Activated CD4-positive, alpha-beta T cell treated with anti-CD3 and anti-CD28 coated beads, Interleukin-2, amount 50 U/mL, for 4 hours (primary cell): ENCODE measurements around the gene SPDYE2B.
"Not testable (repeated sequence)": the region's sequence is repeated elsewhere in the genome, so short reads cannot be mapped to it uniquely, and the experiment has no call there.

Experiments
- DNase-seq, 2 experiments: peaks; one replicate each; pipeline ENCODE4 v3.0.0-alpha.2; 2020

The SPDYE2B gene

DNA sequence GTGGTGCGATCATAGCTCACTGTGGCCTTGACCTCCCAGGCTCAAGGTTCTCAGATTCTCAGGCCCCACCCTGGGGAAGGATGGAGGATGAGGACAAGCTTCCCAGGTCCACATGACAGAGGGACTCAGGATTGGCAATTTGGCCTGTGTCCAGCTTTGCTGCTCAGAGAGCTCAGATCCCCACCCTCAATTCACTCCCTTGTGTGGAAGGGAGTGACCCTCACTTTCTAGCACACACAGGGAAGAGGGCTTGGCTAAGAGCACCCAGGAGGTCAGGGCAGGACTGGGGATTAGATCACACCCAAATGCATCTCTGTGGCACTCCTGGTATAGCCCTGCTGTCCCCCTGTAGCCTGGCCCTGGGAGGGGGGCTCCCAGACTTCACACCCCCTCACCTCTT lies 6.7 kb upstream of the SPDYE2B start:
- not testable (repeated sequence) for DNase-seq

DNA sequence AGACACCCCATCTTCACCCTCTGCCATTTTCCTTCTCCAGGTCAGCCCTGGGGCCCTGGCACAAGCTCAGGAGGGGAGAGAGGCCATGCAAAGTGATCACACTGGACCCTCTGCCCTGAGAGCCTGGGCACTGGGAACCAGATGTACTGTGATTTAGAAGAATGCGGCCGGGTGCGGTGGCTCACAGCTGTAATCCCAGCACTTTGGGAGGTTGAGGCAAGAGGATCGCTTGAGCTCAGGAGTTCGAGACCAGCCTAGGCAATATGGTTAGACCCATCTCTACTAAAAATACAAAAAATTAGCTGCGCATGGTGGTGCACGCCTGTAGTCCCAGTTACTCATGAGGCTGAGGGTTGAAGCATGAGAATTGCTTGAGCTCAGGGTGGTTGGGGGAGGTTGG lies 2.3 kb upstream of the SPDYE2B start:
- DNase-seq: not testable (repeated sequence)

DNA sequence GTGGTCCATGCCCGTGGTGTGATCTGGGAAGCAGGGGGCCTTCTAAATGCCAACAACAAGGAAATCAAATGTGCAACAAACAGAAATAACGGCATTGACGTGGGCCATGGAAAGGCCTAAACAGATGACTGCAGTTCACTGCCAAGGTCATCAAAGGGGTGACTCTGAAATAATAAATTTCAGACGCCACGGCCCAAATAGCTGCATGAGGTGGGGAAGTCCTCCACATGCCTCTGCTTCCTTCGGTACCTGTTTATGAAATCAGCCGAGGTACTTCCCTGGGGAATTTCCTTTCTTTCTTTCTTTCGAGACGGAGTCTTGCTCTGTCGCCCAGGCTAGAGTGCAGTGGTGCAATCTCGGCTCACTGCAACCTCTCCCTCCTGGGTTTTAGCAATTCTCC lies 14.6 kb downstream of the SPDYE2B start:
- DNase-seq: not testable (repeated sequence)

DNA sequence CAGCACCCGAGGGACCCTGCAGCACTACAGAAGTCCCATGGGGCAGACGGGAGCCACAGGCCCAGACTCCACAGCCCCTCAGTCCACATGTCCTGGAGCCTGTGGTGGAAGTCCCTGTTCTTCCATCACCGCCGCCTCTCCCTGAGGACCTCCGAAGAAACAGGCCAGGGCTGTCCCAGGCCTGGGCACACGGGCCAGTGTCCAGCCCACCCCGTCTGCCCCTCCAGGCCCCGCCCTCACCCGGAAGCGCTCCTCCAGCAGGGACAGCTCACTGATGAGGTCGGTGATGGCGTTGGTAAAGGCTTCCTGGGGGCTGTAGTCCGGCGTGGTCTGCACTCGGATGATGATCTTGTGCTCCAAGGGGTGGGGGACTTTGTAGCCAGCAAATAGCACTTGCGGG lies 16.7 kb downstream of the SPDYE2B start:
- DNase-seq: not testable (repeated sequence)

DNA sequence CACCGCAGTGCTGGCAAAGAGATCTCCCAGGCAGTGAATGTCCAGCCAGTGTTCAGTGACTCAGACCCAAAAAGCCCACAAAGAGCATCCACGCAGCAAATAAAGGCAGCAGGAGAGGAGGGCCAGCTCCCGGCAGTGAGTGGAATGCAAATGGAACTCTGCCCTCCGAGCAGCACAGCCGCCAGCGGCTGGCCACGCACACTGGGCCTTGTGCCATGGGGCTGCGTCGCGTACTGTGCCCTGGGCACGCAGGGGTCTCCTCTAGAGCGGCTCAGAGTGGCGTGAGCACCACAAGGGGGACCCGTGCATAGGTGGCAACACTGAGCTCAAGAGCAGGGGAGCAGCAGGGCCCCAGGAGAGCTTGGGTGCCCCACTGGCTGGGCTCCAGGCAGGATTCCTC lies 17.4 kb downstream of the SPDYE2B start:
- DNase-seq: not testable (repeated sequence)

DNA sequence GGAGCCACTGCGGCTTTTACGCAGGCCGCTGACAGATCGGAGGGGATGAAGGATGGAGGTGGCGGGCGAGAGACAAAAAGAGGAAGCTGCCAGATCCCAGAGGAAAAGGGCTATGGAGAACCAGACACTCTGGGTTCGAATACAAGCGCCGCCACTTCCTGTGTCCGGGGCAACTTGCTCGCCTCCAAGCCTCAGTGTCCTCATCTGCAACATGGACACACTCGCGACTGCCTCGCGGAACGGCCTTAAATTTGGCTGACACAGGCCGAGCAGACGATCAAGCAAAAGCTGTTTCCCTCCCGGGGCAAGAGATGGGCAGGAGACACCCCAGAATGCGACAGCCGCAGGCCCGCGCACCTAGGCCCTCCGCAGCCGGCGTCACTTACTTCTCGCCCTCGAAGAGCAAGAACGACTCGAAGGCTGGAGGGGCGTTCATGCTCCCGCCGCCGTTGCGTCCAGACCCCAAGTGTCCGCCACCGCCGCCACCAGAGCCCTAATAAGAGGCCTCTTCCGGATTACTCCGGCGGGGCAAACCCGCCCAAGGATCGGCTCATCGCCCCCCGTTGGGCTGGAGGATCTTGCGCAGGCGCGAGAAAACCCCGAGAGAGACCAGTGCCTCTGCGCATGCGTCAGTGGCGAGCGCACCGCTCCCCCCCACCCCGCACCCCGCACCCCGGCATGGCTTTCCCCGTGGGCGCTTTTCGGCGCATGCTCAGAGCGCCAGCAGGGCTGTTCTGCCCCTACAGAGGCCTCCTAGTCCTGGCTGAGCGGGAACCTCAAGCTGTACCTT lies 21.2 kb downstream of the SPDYE2B start, which contains the start of gene POLR2J2:
POLR2J2 (minus strand) TSS at position 498 of the 790 bp plus-strand sequence; CDS start at position 436, 62 bp downstream.
- not testable (repeated sequence) for DNase-seq

DNA sequence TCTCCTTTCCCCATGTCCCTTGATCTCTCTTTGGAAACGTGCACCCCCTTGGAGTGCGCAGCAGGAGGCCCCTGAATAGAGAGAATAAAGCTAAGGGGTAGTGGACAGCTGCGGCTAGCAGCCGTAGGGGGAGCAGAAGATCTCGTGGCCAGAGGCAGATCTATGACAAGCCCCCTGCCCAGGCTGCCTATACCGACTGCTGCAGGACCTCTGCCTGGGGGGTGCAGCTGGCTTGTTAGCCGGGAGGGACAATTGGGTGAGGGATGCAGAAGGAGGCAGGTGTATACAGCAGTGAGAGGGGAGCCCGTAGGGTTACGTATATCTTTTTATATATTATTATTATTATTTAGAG lies 21.8 kb downstream of the SPDYE2B start:
- DNase-seq: not testable (repeated sequence)

DNA sequence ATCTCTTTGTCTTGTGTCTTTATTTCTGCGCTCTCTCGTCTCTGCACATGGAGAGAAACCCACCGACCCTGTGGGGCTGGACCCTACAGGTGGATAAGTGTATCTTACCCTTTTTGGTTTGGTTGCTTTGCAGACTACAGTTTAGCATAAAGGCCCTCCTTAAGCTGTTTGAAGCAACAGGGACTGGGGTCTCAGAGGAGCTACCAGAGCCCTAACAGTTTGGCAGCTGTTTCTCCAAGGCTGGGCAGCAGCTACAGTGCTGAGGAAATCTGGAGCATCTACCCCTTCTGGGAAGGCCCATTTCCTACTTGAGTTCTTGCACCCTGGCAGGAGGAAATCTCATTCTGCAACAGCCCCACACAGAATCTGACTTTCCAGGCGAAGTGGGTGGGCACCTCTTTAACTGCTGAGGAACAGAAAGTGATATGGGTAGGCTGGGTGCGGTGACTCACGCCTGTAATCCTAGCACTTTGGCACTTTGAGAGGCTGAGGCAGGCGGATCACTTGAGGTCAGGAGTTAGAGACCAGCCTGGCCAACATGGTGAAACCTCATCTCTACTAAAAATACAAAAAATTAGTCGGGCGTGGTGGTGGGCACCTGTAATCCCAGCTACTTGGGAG lies 23.4 kb downstream of the SPDYE2B start:
- not testable (repeated sequence) for DNase-seq

DNA sequence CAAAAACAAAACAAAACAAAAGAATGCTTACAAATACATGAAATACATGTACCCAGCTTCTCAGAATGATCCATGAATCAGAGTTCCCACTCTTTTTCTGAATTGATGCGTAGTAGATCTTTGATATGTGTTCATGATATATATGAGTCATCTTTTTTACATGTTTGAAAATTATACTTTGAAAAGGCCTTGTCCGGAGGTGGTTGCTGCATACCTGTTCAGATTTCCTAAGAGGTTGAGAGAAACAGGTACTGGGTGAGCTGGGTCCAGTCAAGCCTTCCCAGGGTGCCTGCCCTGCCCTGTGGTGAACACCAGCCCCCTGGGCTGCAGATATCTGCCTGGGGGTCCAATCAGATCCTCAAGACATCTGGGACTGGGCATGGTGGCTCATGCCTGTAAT lies 25.4 kb downstream of the SPDYE2B start:
- not testable (repeated sequence) for DNase-seq

DNA sequence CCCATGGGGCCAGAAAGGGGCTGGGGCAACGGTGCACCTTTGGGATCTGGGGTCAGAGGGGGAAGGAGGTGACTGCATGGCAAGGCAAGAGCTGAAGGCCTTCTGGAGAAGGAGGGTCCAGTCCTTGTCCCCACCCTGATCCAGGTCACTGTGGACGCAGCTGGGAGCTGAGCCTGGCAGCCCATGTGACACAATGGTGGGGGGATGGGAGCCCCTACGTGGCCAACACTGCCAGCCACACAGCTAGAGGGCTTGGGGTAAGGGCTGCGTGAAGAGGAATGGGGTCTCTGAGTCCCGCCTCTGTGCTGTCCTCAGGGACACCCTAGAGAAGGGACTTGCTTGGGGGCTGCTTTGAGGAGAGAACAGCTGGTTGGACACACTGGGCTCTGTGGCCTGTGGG lies 30.7 kb downstream of the SPDYE2B start:
- not testable (repeated sequence) for DNase-seq

DNA sequence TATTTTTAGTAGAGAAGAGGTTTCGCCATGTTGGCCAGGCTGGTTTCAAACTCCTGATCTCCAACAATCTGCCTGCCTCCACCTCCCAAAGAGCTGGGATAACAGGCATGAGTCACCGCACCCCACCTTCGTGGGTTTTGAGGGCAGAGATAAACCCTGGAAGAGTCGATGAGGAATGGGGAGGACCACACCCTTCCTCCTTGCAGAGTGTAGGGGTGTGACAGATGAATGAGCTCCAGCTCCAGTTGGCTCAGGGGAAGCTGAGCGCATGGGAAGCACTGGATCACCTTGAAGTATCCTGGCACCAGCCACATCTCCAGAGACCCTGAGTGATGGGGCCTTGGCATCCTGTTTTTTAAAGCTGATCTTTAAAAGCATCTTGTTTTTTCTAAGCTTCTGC lies 32.4 kb downstream of the SPDYE2B start:
- not testable (repeated sequence) for DNase-seq

DNA sequence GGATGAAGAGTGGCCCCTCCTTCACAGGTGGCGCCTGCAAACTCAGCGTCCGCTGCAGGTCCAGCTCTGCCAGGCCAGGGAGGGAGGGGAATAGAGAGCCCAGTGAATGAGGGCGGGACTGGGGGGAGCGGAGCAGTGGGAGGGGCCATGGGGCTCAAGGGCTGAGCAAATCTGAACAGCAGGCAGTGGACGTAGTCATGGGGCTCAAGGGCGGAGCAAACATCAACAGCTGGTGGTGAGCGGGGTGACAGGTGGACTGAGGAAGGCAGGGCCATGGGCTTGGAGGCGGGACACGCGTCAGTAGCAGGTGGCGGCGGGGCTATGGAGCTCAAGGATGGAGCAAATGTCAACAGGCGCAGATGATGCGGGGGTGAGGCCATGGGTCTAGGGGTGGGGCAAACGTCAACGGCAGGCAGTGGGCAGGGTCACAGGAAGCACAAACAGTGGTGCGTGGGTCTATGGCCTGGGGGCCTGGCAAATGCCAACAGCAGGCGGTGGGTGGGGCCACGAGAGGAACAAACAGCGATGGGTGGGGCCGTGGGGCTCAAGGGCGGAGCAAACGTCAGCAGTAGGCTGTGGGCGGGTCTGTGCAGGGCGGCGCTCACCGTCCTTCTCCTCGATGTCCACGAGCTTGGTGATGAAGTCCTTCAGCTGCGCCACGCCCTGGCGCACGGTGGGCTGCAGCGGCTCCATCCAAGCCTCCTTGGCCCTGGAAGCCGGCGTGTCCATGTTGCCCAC lies 38.3 kb downstream of the SPDYE2B start:
- not testable (repeated sequence) for DNase-seq

DNA sequence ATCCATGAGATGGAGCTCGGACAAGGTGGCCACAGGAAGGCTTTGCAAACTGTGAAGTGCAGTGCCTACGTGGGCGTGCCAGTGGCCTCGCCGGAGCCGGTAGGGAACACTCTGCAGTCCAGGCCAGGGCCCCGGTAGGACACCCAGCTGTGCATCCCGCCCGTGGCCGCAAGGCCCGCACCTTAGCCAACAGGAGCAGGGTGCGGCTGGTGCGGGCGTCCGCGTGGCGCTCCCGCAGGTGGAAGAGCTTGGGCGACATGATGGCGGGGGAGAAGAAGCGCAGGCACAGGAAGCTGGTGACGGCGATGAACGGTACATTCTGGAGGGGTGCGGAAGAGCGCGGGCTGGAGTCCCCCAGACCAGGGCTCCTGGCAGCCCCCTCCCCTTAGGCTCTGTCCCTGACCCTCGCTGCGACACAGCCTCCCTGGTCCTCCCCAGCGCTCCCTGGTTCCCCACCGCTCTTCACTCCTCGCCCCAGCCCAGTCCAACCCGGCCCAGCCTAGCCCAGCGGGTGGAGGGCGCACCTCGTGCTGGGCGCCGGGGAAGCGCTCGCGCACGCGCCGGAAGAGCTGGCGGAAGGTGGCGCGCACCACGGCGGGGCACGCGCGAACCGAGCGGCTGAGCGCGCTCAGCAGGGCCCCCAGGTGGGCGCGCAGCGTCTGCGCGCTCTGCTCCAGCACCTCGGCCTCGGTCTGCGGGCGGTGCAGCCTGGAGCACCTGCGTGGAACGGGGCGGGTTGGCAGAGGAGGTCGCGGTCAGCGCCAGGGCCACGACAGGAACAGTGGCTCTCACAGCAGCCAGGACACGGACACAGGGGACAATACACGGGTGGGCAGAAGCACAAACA lies 39.5 kb downstream of the SPDYE2B start:
- not testable (repeated sequence) for DNase-seq

DNA sequence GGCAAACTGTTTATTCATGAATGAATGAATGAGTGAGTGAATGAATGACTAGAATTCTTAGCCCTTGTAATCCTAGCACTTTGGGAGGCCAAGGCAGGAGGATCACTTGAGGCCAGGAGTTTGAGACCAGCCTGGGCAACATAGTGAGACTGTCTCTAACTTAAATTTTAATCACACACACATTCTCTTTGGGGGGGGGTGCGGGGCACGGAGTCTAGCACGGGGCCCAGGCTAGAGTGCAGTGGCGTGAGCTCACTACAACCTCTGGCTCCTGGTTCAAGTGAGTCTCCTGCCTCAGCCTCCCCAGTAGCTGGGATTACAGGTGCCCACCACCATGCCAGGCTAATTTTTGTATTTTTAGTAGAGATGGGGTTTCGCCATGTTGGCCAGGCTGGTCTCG lies 40.5 kb downstream of the SPDYE2B start:
- not testable (repeated sequence) for DNase-seq

DNA sequence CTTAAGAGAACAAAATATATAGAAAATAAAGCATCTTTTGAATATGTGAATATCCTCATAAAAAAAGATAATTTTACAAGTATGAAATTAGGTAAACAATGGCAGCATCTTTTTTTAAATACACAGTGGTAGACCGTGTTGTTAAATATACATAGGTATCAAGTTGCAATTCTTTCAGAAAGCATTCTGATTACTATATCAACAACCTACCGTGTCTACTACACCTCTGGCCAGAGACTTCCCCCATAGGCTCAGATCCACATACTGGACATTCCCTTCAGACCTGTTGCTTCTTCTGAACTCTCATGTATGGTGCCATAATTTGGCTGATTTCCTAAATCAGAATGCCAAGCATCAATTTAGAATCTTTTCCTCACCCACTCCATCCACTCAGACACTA lies 43.9 kb downstream of the SPDYE2B start:
- DNase-seq: not testable (repeated sequence)

DNA sequence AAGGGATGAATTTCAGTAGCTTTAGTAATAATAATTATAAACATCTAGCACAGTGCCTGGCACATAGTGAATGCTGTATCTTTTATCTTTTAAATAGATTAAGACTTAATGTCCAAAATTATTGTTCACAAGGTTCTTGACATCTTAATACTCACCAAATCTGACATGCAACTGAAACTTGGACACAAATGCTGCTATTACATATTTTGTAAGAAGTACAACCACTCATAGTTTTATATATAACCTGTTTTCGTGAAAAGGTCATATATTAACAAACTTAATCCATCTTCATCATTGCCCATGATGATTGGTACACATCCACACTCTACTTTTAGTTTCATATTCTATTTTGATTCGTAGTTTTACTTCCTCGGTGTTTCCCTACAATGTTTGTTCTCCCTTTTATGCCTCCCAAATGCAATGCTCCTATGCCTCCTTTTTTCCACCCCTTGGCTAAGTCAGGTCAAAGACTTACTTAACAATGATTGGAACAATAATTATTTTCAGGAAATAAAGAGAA lies 45.0 kb downstream of the SPDYE2B start:
- DNase-seq: not testable (repeated sequence)

DNA sequence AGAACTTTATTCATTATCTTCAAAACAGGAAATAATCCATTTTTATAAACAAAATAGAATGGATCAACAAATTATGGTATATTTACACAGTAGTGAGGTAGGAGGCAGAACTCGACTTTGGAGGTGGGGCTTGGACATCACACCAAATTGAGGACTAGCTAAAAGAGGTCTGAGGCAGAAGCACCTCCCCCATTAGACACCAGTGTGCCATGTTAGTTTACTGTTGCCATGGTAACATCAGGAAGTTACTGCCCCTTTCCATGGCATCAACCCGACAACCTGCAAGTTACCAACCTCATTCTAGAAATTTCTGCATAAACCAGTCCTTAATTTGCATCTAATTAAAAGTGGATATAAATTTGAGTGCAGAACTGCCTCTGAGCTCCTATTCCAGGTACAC lies 45.9 kb downstream of the SPDYE2B start:
- not testable (repeated sequence) for DNase-seq

DNA sequence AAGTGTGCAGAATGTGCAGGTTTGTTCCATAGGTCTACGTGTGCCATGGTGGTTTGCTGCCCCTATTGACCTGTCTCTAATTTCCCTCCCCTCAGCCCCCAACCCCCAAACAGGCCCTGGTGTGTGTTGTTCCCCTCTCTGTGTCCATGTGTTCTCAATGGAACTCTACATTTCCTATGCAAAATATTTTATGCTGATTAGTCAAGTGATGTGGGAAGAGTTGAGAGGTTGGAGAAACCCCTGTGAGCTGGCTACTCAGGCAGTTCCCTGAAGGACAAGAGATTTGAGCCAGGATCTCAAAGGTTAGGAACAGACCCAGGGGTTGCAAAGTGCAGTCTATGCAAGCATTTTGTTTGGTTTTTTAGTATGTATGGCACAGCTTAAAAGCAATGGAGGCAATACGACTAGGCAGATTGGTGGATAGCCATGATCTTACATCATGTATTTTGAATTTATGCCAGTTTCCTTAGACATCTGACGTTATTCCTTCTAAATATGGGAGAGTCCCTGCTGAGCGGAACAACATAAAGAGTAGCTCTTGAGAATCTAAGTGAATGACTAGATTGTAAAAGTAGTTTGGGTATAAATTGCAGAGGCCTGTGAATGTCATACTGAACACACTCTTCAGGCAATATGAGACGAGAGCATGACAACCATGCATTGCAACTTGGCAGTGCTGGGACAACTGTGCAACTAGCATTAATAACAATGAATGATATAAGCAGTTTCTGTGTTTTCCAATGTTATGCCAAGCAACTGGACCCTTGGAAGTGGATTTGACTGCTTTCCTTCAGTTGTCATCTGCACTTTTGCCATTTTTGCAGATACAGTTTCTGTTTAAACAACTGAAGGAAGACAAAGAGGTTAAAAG lies 47.8 kb downstream of the SPDYE2B start:
- not testable (repeated sequence) for DNase-seq

DNA sequence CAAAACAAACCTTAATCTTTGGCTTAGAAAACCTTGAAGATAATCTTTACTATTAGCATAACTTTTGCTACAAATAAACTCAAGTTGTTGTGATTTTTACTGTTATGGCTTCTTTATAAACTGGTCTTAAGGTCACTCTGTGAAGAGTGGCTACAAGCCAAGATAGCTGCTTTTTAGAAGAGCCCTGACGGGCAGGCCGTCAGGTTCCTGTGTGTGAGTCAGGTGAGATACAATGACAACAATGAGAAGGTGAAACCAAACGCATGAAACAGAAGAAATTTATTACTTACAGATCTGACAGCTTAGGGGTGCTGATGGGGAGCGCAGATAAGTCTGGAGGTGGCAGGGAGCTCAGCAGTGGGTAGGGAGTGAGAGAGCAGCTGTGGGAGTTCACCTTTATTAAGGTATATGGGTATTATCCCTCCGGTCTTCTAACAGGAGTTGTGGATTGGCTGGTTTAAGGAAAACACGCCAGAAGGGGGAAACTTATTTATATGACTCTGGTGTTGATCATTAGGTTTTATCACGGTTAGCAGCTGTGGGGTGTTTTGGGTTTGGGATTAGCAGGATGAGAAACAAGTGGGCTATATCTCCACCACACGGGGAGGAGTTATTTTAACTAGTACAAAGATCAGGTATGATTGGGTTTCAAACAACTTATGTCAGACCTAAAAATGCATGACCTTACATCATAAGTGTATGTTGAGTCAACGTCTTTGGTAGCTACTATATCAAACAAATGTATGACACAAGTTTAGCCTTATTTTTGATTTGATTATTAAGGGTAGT lies 49.0 kb downstream of the SPDYE2B start:
- not testable (repeated sequence) for DNase-seq
